HCT116 (cell line): ENCODE results near the gene ARHGAP8. TPM values are rescaled to one million over a fixed set of nuclear protein-coding genes. Genes with fewer than 3 reads are reported as not detected.

Experiments
- ATAC-seq: fragments of 200-7000 bp; cut with Tn5 transposase; 2 replicates; pipeline ENCODE4 v1.9.1; 2020; ENCODE audit warnings: mild to moderate bottlenecking, moderate library complexity
- BruUV-seq: library from RNA; stranded (reverse); fragments of 400-500 nt; replicated peaks from 2 replicates; lab custom pipeline; 2021; lab: Mats Ljungman, UMichigan
- CTCF ChIA-PET: fragments of 300-600 bp; sonication (Branson Sonifier 250); formaldehyde crosslinking; loops from one replicate; lab custom pipeline; 2021; ENCODE audit warnings: antibody characterized with exemption; lab: Charles Lee
- POLR2A ChIA-PET: fragments of 300-600, 350-600 bp; sonication (Branson Sonifier 250); formaldehyde crosslinking; loops from one replicate; lab custom pipeline; 2021; ENCODE audit warnings: antibody characterized with exemption; lab: Charles Lee
- RAD21 ChIA-PET, 2 experiments: fragments of 300-600 bp; sonication (Branson Sonifier 250); formaldehyde crosslinking; loops; one replicate each; lab custom pipeline; 2023; ENCODE audit warnings: low total read pairs in 2 of 2; ENCODE audit not compliant: uncharacterized antibody in 2 of 2, unreplicated experiment in 2 of 2, low non-redundant PET in 1 of 2; lab: Charles Lee
- DNase-seq: peaks from one replicate; pipeline ENCODE4 v3.0.0-alpha.2; 2010; ENCODE audit warnings: low read depth, low spot score
- H2AFZ ChIP-seq: fragments of 200-600 bp; shearing (Covaris generic), sonication (generic); 2 replicates; pipeline ENCODE4 v1.6.1; 2017; ENCODE audit warnings: low read depth, mixed run types, mixed read lengths, antibody characterized with exemption, low read length; ENCODE audit not compliant: poor library complexity, severe bottlenecking
- H3K27ac ChIP-seq: 2 replicates; pipeline ENCODE4 v1.5.1; 2012; ENCODE audit warnings: low read depth, low read length
- H3K27me3 ChIP-seq: fragments of 200-600 bp; sonication (generic); 2 replicates; pipeline ENCODE4 v1.6.1; 2016; ENCODE audit warnings: mixed run types, low read length, mixed read lengths; ENCODE audit not compliant: insufficient read depth
- H3K36me3 ChIP-seq, 2 experiments: fragments of 200-500 bp in 1 of 2; fragments of 200-600 bp in 1 of 2; sonication (Bioruptor generic) in 1 of 2; sonication (generic) in 1 of 2; 2 replicates each; pipeline versions ENCODE4 v1.5.1 to v1.6.1; 2014 to 2016; ENCODE audit warnings: low read length in 2 of 2, inconsistent platforms in 1 of 2, mixed read lengths in 1 of 2, mixed run types in 1 of 2; ENCODE audit not compliant: insufficient read depth in 2 of 2, control insufficient read depth in 1 of 2
- H3K4me1 ChIP-seq, 2 experiments: fragments of 200-600 bp in 1 of 2; sonication (generic) in 1 of 2; 2 replicates each; pipeline versions ENCODE4 v1.5.1 to v1.6.1; 2012 to 2017; ENCODE audit warnings: low read length in 2 of 2, inconsistent platforms in 1 of 2, mild to moderate bottlenecking in 1 of 2, mixed read lengths in 1 of 2, mixed run types in 1 of 2, moderate library complexity in 1 of 2; ENCODE audit not compliant: insufficient read depth in 2 of 2, control insufficient read depth in 1 of 2
- H3K4me2 ChIP-seq: fragments of 200-600 bp; sonication (generic); 2 replicates; pipeline ENCODE4 v1.6.1; 2017; ENCODE audit warnings: mixed run types, low read length, mixed read lengths
- H3K4me3 ChIP-seq, 2 experiments: fragments of 200-600 bp in 1 of 2; sonication (generic) in 1 of 2; replicated peaks in 1 of 2; 2 replicates each; pipeline ENCODE4 v1.5.1; 2011 to 2016; ENCODE audit warnings: low read length in 2 of 2, control low read depth in 1 of 2, low read depth in 1 of 2, mild to moderate bottlenecking in 1 of 2, mixed read lengths in 1 of 2, mixed run types in 1 of 2
- H3K79me2 ChIP-seq: fragments of 200-600 bp; sonication (generic); 2 replicates; pipeline ENCODE4 v1.6.1; 2017; ENCODE audit warnings: mild to moderate bottlenecking, mixed run types, low read length, moderate library complexity, mixed read lengths; ENCODE audit not compliant: insufficient read depth
- H3K9ac ChIP-seq: fragments of 200-600 bp; sonication (generic); 2 replicates; pipeline ENCODE4 v1.6.1; 2016; ENCODE audit warnings: low read length, mixed read lengths
- H3K9me2 ChIP-seq: fragments of 200-600 bp; sonication (generic), shearing (Covaris generic); 2 replicates; pipeline ENCODE4 v1.6.1; 2017; ENCODE audit warnings: mixed run types, mild to moderate bottlenecking, moderate library complexity; ENCODE audit not compliant: insufficient read depth
- H3K9me3 ChIP-seq, 2 experiments: fragments of 200-500 bp in 1 of 2; fragments of 200-600 bp in 1 of 2; sonication (Bioruptor generic) in 1 of 2; sonication (generic) in 1 of 2; 2 replicates each; pipeline ENCODE4 v1.6.1; 2014 to 2017; ENCODE audit warnings: low read length in 2 of 2, mixed read lengths in 2 of 2, inconsistent platforms in 1 of 2, low read depth in 1 of 2, mild to moderate bottlenecking in 1 of 2, mixed run types in 1 of 2, moderate library complexity in 1 of 2; ENCODE audit not compliant: control insufficient read depth in 1 of 2, insufficient read depth in 1 of 2
- H4K20me1 ChIP-seq: fragments of 200-600 bp; sonication (generic), shearing (Covaris generic); 2 replicates; pipeline ENCODE4 v1.6.1; 2017; ENCODE audit warnings: mixed run types, mild to moderate bottlenecking, moderate library complexity; ENCODE audit not compliant: insufficient read depth
- CBX3 ChIP-seq: IDR thresholded peaks from 2 replicates; pipeline ENCODE4 v1.6.1; 2012; ENCODE audit warnings: low read depth
- CEBPB ChIP-seq: IDR thresholded peaks from 2 replicates; pipeline ENCODE4 v1.6.1; 2012; ENCODE audit warnings: low read depth
- EGR1 ChIP-seq: IDR thresholded peaks from 2 replicates; pipeline ENCODE4 v1.6.1; 2012; ENCODE audit warnings: low read depth
- ELF1 ChIP-seq: IDR thresholded peaks from 2 replicates; pipeline ENCODE4 v1.6.1; 2012; ENCODE audit warnings: low read depth, borderline replicate concordance
- EZH2 ChIP-seq: fragments of 200-600 bp; sonication (generic); IDR thresholded peaks from 2 replicates; pipeline ENCODE4 v1.6.1; 2017; ENCODE audit warnings: antibody characterized with exemption, mixed run types
- EZH2phosphoT487 ChIP-seq: fragments of 200-600 bp; IDR thresholded peaks from 2 replicates; pipeline ENCODE4 v1.6.1; 2018; ENCODE audit warnings: antibody characterized with exemption, borderline replicate concordance
- FOSL1 ChIP-seq: IDR thresholded peaks from 2 replicates; pipeline ENCODE4 v1.6.1; 2012; ENCODE audit warnings: low read depth
- JUND ChIP-seq: IDR thresholded peaks from 2 replicates; pipeline ENCODE4 v1.6.1; 2012
- POLR2A ChIP-seq: IDR thresholded peaks from 2 replicates; pipeline ENCODE4 v1.7.0; 2011; ENCODE audit warnings: borderline replicate concordance; ENCODE audit not compliant: insufficient read depth, insufficient read length; ENCODE audit errors: extremely low read depth
- RAD21 ChIP-seq: IDR thresholded peaks from 2 replicates; pipeline ENCODE4 v1.6.1; 2012; ENCODE audit warnings: low read depth, mild to moderate bottlenecking
- SIN3A ChIP-seq: IDR thresholded peaks from 2 replicates; pipeline ENCODE4 v1.6.1; 2012; ENCODE audit warnings: low read depth
- SP1 ChIP-seq: IDR thresholded peaks from 2 replicates; pipeline ENCODE4 v1.6.1; 2012; ENCODE audit warnings: low read depth
- ZFX ChIP-seq: fragments of 450-650 bp; IDR thresholded peaks from 2 replicates; pipeline ENCODE4 v1.6.1; 2017
- ZNF274 ChIP-seq: fragments of 200-500 bp; sonication (Bioruptor generic); IDR thresholded peaks from 2 replicates; pipeline ENCODE4 v1.6.1; 2014; ENCODE audit warnings: mild to moderate bottlenecking, low read depth, low read length, inconsistent platforms
- intact Hi-C: fragments of 100-400 bp; cut with micrococcal nuclease; formaldehyde crosslinking; loops from 2 replicates; pipeline ENCODE4 v1.10.0; 2022
- total RNA-seq: library from RNA; stranded (reverse); gene quantifications from one replicate; pipeline ENCODE4 v1.2.1, GENCODE V29; 2021; ENCODE audit not compliant: unreplicated experiment
- TF ChIP-seq, protein P1 (sequence below): IDR thresholded peaks from 2 replicates; pipeline ENCODE4 v1.6.1; 2012
- TF ChIP-seq, protein P2 (sequence below): IDR thresholded peaks from 2 replicates; pipeline ENCODE4 v1.6.1; 2012; ENCODE audit warnings: low read depth

Gene ARHGAP8
- total RNA-seq, 1 experiment from 2014 or later = 67.5 TPM

DNA sequence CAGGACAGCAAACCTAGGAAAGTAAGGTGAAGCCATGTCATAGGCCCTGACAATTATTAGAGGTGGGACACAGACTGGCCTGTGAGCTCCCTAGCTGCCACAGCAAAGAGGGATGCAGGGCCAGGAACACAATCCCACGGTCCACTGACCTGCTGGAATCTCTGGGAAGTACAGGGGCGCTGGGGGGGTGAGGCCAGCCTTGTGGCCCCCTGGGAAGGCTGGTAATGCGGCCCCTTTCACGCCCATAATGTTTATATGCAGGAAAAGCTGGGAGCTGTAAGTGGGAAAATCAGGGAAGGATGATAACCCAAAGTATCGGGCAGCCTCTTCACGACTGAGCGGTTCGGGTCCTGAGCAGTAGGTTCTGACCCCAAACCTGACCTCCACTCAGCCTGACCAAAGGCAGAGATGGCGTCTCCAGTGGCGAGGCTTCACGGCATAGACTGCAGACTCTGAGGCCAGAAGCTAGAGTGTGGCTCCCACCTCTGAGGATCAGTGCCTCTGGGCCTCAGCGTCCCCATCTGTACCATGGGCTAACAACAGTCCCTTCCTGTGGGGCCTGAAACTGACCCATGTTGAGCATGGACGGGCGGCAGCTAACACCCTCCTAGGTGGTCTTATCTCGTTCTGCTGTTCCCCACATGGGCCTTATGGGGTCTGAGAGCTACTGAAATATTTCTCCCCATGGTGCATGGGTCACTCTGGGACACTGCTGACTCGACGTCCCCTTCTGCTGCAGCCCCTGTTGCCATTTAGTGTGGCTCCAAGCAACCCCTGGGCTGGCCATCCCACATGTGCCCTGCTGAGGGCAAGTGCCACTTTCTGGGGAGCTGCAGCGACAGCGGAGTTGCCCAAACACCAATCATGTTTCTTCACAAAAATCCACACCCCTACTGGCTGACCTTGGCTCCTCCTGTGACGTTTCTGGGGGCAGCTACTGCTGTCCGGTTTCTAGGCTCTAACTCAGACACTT lies 155.7 kb downstream of the ARHGAP8 start:
- CTCF ChIA-PET = no interaction called here

More for the DNA sequence above, 155.7 kb downstream of the ARHGAP8 start:
- Histone ChIP-seq H3K4me1 (no peaks in the 10 kb centered on the region), H3K9me2 (no peaks in the 10 kb centered on the region), H3K9ac (no peak overlapping the region), H3K36me3 (no peaks in the 10 kb centered on the region), H4K20me1 (no peaks in the 10 kb centered on the region), H3K79me2 (no peaks in the 10 kb centered on the region), H3K9me3 (no peaks in the 10 kb centered on the region), H3K27ac (no peak overlapping the region), H3K27me3 (0 out of 2 replicates have a peak, but pooled peaks cover 5% of the 10 kb centered on the region), H2AFZ (no peak overlapping the region), H3K4me2 (no peak overlapping the region), H3K4me3 (no peak overlapping the region)
- intact Hi-C loops = no loop called here
- ATAC-seq (no peak), DNase-seq (no peak)
- ChIA-PET RAD21 (no interaction called here), POLR2A (no interaction called here)
- TF ChIP-seq, protein P1, sequence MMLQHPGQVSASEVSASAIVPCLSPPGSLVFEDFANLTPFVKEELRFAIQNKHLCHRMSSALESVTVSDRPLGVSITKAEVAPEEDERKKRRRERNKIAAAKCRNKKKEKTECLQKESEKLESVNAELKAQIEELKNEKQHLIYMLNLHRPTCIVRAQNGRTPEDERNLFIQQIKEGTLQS = no peak
- TF ChIP-seq ZFX (no peak), ELF1 (no peak), FOSL1 (no peak), ZNF274 (no peak), SIN3A (no peak), EGR1 (no peak), RAD21 (no peak), POLR2A (no peak), EZH2 (no peak), JUND (no peak), EZH2phosphoT487 (no peak), CEBPB (no peak), SP1 (no peak), CBX3 (no peak)
- TF ChIP-seq, protein P2, sequence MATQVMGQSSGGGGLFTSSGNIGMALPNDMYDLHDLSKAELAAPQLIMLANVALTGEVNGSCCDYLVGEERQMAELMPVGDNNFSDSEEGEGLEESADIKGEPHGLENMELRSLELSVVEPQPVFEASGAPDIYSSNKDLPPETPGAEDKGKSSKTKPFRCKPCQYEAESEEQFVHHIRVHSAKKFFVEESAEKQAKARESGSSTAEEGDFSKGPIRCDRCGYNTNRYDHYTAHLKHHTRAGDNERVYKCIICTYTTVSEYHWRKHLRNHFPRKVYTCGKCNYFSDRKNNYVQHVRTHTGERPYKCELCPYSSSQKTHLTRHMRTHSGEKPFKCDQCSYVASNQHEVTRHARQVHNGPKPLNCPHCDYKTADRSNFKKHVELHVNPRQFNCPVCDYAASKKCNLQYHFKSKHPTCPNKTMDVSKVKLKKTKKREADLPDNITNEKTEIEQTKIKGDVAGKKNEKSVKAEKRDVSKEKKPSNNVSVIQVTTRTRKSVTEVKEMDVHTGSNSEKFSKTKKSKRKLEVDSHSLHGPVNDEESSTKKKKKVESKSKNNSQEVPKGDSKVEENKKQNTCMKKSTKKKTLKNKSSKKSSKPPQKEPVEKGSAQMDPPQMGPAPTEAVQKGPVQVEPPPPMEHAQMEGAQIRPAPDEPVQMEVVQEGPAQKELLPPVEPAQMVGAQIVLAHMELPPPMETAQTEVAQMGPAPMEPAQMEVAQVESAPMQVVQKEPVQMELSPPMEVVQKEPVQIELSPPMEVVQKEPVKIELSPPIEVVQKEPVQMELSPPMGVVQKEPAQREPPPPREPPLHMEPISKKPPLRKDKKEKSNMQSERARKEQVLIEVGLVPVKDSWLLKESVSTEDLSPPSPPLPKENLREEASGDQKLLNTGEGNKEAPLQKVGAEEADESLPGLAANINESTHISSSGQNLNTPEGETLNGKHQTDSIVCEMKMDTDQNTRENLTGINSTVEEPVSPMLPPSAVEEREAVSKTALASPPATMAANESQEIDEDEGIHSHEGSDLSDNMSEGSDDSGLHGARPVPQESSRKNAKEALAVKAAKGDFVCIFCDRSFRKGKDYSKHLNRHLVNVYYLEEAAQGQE = no peak
- BruUV-seq = no TSS peak
